ENCODE results near the gene ESX1.
"Not testable (repeated sequence)": the region's sequence is repeated elsewhere in the genome, so short reads cannot be mapped to it uniquely, and the experiment has no call there.

The ESX1 gene

DNA sequence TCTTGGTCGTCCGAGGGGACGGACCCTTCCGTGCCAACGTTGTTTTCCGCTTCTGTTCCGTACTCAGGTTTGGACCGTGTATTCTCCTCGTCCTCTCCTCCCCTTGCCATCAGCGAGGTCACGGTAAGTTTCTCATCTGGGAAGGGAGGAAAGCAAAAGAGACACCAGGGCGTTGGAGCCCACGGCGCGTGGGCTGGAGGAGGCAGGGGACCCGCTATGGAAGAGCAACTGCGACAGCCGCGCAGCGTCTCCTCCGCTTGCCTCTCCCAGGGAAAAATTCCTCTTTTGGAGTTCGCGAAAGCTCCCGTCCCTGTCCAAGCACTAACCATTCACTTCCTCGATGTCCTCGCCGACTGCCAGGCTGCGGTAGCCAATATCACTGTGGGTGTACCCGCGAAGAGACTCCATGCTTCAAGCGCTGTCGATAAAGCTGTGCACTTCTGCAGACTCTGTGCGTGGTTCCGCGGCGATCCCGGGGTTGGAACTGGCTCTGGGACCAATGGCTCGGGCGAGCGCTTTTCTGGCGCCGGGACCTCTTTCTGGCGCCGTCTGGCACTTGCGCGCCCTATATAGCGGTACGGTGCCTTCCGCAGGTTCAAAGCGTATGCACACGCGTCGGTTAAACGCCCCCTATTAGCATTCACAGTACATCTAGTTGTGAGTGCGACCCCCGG lies at the start of gene ESX1:
Gene ESX1 (minus strand): TSS at position 492 of the 674 bp plus-strand sequence. CDS start 84 bp downstream, at position 408.
- DNase-seq (ENCODE audit: low read depth) = no peak

- no peak for DNase-seq (ENCODE audit: low read depth)
Observed at GRCh38 chrX:104295636-104296035, 40.9 kb upstream of the ESX1 start.

- no peak for DNase-seq (ENCODE audit: low read depth)
Observed at GRCh38 chrX:104288961-104289360, 34.2 kb upstream of the ESX1 start.

- DNase-seq (ENCODE audit: low read depth) = no peak
Observed at GRCh38 chrX:104288269-104288668, 33.5 kb upstream of the ESX1 start.

GRCh38 chrX:104285201-104285600 lies 30.5 kb upstream of the ESX1 start:
- DNase-seq (ENCODE audit: low read depth) = no peak

DNA sequence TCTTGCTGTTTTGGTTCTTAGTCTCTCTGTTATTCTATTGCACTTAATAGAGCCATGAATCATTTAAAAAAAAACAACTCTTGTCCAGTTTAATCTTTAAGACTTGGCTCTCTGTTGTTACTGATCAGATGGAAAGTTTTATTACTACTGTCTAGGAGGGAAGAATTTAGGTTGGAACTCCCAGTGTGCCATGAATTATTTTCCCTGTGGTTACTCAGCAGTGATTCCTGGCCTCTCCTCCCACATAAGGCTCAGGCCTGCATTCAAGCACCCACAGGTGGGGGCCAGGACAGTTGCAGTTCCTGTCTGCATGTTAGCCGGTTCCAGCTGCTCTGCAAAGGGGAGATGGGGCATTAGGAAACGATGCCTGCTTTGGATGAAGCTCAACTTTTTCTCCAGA lies 29.8 kb upstream of the ESX1 start:
- no peak for DNase-seq (ENCODE audit: low read depth)

DNA sequence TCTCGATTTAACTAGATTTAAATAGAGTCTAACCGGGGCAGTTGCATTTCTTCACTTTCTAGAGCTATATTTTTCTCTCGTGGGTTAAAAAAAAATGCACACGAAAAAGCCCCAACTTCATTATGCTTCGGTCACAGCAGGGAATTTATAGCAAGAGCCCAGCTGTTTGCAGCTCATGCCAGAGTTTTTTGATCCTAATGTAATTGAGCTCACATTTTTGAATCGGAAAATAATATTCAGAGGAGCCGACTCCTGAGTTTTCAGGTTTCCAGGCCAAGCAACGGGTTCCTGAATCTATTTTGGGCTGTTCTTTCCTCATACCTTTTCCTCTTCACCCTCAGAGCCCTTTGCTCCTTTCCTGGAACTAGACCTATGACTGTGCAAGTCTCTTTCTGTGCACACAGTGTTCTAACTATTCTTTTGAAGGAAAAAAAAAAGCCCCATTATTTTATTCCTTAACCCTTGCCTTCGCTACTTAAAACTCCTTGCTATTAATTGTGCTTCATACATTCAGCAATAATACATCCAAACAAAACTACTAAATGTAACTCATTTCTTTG lies 27.5 kb upstream of the ESX1 start:
- no peak for DNase-seq (ENCODE audit: low read depth)

DNA sequence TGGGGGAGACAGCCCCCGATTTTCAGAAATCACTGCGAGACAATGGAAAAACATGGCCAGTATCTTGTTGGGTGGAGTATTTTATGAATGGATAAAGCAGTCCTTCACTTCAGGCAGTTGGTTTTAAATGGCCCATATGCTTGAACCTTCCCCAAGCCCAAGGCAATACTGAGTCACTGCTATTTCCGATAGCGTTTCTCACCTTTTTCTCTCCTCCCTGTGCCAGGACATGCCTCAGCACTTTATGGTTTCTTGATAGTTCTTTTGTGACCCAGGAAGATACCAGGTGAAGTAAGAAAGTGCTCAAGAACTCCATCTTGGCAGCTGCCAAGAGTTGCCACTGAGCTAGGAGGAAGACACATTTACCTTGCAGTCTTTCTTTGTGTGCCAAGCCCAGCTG lies 26.8 kb upstream of the ESX1 start:
- no peak for DNase-seq (ENCODE audit: low read depth)

- no peak for DNase-seq (ENCODE audit: low read depth)
Observed at GRCh38 chrX:104280609-104281008, 25.9 kb upstream of the ESX1 start.

GRCh38 chrX:104270916-104271512 lies 16.3 kb upstream of the ESX1 start:
- DNase-seq (ENCODE audit: low read depth) = no peak

DNA sequence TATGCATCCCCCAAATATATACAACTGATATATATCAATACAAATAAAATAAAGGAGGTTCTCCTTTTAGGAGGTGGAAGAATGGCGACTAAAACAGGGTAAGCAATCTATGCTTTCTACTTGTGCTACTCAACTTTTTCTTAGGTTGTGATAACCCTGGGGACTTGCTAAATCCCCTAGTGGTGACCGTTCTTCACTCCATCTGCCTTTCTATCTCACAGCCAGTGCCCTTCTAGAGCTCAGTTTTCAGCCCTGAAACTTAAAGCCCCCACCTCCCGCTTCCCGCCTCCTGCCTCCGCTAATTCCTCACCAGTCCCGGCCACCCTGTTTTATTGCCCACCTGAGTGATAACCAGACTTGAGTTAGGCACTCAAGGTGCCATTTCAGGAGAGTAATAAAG lies 15.5 kb upstream of the ESX1 start:
- DNase-seq (ENCODE audit: low read depth) = no peak

DNA sequence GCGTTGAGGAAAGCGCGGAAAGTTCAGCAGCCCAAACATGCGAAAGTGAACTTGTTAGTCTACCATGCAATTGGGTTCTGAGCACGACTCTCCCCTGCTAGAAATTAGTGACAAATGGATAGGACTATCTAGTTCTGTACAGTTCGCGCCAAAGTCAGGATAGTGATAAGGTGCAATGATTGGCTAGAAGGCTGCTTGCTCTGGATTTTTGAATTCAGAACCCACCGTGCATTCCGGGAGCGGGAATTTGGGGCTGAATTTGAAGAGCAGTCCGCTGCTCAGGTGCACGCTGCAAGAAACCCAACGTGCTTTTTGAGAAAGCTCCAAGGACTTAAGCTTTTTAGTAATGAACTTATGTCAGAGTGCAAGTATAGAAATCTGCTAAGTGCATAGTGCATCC lies 732 bp upstream of the ESX1 start:
- DNase-seq (ENCODE audit: low read depth) = no peak

GRCh38 chrX:104253567-104254441 lies 929 bp downstream of the ESX1 start:
- DNase-seq (ENCODE audit: low read depth) = no peak

GRCh38 chrX:104250470-104250869 lies 4.3 kb downstream of the ESX1 start:
- DNase-seq (ENCODE audit: low read depth) = no peak

- not testable (repeated sequence) for DNase-seq (ENCODE audit: low read depth)
Observed at GRCh38 chrX:104230060-104230459, 24.7 kb downstream of the ESX1 start.

DNA sequence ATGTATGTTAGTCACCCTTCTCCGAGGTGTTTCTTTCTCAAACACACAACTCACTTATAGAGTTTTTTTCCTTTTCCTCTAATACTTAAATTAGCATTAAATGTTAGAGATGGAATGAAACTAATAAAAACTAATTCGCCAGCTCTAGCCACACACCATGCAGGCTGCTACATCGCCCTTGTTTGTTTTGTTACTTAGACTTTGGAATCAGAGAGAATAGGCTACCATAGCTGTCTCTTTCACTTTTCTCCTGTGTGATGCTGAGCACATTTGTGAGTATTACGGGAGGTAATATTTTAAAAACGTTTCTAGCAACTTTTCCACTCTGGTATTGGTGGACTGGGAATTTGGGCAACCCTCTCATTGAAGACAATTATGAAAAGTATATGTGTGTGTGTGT lies 43.5 kb downstream of the ESX1 start:
- no peak for DNase-seq (ENCODE audit: low read depth)

DNA sequence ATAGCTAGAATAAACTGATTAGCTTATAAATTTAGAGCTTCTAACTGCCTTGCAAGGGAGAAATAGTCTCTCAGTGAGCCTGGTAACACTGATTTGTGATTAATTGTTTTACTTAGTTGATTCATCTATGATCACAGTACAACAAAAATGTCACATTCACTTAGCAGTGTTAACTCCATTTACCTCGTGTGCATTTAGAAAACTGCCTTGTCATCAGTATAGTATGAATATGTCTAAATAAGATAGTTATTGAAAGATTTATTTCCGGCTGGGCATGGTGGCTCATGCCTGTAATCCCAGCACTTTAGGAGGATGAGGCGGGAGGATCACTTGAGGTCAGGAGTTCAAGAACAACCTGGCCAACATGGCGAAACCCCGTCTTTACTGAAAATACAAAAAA lies 49.2 kb downstream of the ESX1 start:
- no peak for DNase-seq (ENCODE audit: low read depth)
